ENCODE results near the gene PAQR4.

Gene PAQR4

GRCh38 chr16:3004781-3005284 lies 35.7 kb downstream of the PAQR4 start:
- no peak for DNase-seq (ENCODE audit: low read depth)

DNA sequence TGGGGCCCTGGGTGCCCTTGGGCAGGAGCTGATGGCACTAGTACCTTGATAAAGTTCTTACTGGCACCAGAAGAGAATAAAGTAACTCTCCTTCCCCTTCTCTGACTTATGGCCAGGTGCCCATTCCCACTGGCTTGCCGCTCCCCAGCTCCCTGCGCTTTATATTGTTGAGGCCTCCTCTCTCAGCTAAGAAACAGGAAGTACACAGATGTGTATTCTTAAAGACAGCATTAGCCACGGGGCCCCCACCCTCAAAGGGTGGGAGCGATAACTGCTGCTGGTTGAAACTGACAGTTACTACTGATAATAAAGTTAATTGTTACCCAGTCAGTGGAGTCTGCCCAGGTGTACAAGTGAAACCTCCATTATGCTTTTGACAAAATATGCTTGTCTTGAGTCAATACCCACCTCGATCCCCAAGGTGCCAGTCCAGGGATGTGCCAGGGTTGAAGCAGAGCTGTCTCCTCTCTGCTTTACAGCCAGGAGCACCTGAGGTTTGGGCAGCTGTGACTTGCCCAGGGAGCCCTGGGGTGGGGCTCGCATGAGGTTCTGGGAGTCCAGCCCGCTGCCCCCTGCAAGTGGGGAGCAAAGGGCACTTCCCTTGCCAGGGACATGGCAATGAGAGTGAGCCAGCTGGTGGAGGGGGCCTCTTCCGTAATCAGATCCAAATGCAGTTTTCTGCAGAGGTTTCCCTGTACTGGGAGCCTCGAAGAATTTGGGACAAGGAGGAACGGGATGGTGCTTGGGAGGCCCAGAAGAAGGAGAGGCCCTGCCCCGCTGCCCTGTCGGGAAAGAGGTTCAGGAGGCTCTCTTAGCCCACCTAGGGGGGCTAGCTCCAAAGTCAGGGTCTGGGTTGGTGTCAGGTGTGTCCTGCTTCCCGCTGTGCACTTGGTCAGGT lies 38.2 kb downstream of the PAQR4 start:
- no peak for DNase-seq (ENCODE audit: low read depth)

GRCh38 chr16:3007957-3008689 lies 39.0 kb downstream of the PAQR4 start:
- no peak for DNase-seq (ENCODE audit: low read depth)

DNA sequence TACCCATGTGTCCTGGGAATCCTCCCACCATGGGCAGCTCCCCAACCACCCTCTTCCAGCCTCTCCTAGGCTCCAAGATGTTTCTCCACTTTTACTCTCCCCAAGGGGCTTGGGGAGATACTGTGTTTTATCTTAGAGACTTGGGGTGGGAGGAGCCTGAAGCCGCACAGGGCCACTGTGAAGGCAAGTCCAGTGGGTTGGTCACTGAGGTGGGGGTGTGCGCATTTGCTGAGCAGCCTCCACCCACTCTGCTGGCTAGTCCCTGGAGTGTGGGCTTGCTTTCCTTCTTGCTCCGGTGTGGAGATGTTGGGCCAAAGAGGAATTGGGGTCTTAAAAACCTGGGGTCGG lies 39.5 kb downstream of the PAQR4 start:
- DNase-seq (ENCODE audit: low read depth), result no peak

- no peak for DNase-seq (ENCODE audit: low read depth)
These were observed 40.6 kb downstream of the PAQR4 start for GRCh38 chr16:3009568-3010390.

DNA sequence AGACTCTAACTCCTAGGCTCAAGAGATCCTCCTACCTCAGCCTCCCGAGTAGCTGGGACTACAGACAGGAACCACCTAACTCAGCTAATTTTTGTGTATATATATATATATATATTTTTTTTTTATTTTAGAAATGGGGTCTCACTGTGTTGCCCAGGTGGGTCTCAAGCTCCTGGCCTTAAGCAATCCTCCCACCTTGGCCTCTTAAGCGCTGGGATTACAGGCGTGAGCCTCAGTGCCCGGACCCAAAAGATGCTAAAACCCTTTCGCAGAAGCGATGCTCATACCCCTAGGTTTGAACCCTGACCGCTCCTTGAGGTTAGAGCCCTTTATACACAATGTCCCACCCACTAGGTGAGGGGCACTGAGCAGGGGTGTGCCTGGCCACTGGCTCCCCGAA lies 41.4 kb downstream of the PAQR4 start:
- DNase-seq (ENCODE audit: low read depth), result no peak

DNA sequence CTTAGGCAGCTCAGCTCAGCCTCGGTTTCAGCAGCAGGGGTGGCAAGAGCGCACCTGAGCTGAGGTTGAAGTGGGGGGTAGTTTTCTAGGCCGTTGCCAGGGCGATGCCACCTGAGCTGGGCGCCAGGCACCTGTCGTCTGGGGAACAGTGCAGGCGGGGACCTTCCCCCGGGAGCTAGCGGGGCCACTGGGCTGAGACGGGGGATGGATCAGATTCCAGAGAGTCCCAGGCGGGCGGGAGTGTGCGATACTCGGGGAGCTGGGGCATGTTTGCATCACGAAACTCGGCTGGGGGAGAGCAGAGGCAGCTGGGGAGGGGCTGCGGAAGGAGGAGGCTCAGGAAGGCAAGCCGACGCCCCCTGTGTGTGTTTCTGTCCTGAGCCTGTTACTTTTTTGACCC lies 43.1 kb downstream of the PAQR4 start:
- no peak for DNase-seq (ENCODE audit: low read depth)

- DNase-seq (ENCODE audit: low read depth), result no peak
These were observed 43.8 kb downstream of the PAQR4 start, which contains the start of gene CLDN9 for GRCh38 chr16:3012828-3013420. CLDN9 (plus strand) TSS chr16:3012923; CDS start chr16:3013363, 440 bp downstream.

DNA sequence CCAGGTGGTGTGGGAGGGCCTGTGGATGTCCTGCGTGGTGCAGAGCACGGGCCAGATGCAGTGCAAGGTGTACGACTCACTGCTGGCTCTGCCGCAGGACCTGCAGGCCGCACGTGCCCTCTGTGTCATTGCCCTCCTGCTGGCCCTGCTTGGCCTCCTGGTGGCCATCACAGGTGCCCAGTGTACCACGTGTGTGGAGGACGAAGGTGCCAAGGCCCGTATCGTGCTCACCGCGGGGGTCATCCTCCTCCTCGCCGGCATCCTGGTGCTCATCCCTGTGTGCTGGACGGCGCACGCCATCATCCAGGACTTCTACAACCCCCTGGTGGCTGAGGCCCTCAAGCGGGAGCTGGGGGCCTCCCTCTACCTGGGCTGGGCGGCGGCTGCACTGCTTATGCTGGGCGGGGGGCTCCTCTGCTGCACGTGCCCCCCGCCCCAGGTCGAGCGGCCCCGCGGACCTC lies 44.4 kb downstream of the PAQR4 start:
- DNase-seq (ENCODE audit: low read depth), result no peak

DNA sequence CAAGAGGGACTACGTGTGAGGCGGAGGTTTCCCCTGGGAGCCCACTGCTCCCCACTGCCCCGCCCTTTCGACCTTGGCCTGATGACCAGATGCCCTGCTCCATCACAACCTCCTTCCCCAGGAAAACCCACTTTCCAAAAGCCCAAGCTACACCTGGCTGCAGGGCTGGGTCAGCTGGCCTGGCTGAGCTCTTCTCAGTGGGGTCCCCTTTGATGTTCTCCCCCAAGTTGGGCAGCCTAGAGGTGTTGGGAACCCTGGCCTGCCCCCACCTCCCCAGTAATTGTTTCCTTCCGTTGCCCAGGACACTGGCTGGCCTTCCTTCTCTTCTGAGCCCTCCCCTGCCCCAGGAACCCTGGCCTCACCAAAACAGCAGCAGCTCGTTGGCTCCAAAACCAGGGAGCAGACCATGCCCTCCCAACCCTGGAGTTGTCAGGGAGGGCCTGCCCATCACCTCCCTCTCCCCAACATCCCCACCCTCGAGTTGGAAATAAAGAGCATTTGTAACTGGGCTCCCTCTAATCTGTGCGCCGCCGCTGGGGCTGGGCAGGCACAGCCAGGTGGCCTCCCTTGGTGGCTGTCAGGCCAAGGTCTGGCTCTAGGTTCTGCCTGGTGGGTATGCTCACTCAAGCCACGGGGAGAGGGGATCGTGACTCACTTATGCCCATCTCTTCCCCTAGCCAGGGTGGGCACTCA lies 45.0 kb downstream of the PAQR4 start:
- no peak for DNase-seq (ENCODE audit: low read depth)

GRCh38 chr16:3014971-3015370 lies 45.8 kb downstream of the PAQR4 start:
- no peak for DNase-seq (ENCODE audit: low read depth)

GRCh38 chr16:3015865-3016521 lies 46.8 kb downstream of the PAQR4 start:
- no peak for DNase-seq (ENCODE audit: low read depth)

GRCh38 chr16:3017344-3017743 lies 48.2 kb downstream of the PAQR4 start:
- DNase-seq (ENCODE audit: low read depth), result no peak

GRCh38 chr16:3017794-3018506 lies 48.8 kb downstream of the PAQR4 start, which contains the start of gene CLDN6:
CLDN6 (minus strand) TSS chr16:3018183; CDS start chr16:3016021, 2,162 bp downstream.
- DNase-seq (ENCODE audit: low read depth), result no peak

DNA sequence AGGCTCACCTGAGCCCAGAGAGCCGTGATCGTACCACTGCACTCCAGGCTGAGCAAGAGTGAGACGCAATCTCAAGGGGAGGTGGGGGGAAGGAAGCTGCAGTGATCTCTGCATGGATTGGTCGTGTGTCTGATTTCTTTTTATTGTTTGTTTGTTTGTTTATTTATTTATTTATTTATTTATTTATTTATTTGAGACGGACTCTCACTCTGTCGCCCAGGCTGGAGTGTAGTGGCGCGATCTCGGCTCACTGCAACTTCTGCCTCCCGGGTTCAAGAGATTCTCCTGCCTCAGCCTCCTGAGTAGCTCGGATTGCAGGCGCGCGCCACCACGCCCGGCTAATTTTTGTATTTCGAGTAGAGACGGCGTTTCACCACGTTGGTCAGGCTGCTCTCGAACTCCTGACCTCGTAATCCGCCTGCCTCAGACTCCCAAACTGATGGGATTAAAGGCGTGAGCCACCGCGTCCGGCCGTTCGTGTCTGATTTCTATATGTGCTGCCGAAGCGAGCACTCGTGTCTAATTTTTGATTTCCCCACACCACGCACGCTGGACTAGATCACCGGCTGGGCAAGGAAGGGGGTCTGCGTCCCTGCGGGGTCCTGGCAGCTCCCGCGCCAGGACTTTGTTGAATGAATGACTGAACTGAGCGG lies 50.6 kb downstream of the PAQR4 start:
- DNase-seq (ENCODE audit: low read depth), result no peak

DNA sequence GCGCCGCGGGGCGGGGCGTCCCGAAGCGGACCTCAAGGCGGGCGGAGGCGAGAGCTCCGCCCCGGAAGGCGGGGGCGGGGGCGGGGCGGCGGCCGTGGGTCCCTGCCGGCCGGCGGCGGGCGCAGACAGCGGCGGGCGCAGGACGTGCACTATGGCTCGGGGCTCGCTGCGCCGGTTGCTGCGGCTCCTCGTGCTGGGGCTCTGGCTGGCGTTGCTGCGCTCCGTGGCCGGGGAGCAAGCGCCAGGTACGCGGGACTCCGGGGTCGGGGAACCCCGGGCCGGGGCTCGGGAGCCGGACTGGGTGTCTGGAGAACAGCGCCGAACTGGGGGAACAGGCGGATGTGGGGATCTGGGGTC lies 51.1 kb downstream of the PAQR4 start, which contains the start of gene TNFRSF12A:
Gene TNFRSF12A (plus strand): TSS at position 122 of the 357 bp plus-strand sequence. CDS start 30 bp downstream, at position 152.
- peak; percentile 58 for DNase-seq (ENCODE audit: low read depth)

GRCh38 chr16:3020604-3021448 lies 51.7 kb downstream of the PAQR4 start:
- peak; percentile 50 for DNase-seq (ENCODE audit: low read depth)

Data from stimulated activated CD8-positive, alpha-beta memory T cell treated with anti-CD3 and anti-CD28 coated beads, Interleukin-4, amount 100 ng/mL, for 24 hours (primary cell).